B cell (primary cell): ENCODE measurements around the gene CDH1.

Source experiments
- CTCF ChIP-seq: fragments of 200-600 bp; IDR thresholded peaks from one replicate; pipeline ENCODE4 v1.8.0; 2022; ENCODE audit warnings: antibody characterized with exemption, mild to moderate bottlenecking
- EZH2 ChIP-seq: IDR thresholded peaks from 2 replicates; pipeline ENCODE4 v1.6.1; 2012; ENCODE audit warnings: borderline replicate concordance, low read depth, mild to moderate bottlenecking, moderate library complexity, low read length; ENCODE audit not compliant: insufficient read depth, poor library complexity, severe bottlenecking

- no peak for TF ChIP-seq CTCF
- TF ChIP-seq EZH2 = no peak
Measured at GRCh38 chr16:68834550-68834949, 97.5 kb downstream of the CDH1 start.
